Mesothelial cell of epicardium (in vitro differentiated cells): ENCODE data around the gene ACOX1. TPM values are rescaled to one million over a fixed set of nuclear protein-coding genes. Genes with fewer than 3 reads are reported as not detected.

Experiments used
- DNase-seq, 2 experiments: peaks; one replicate each; pipeline ENCODE4 v3.0.0; 2021; ENCODE audit warnings: low spot score in 2 of 2; ENCODE audit not compliant: unreplicated experiment in 2 of 2
- H3K27ac Mint-ChIP-seq: 2 replicates; pipeline ENCODE4 v1.8.0; 2021; ENCODE audit warnings: mixed read lengths
- H3K27me3 Mint-ChIP-seq: 2 replicates; pipeline ENCODE4 v1.8.0; 2021; ENCODE audit warnings: low read depth, mixed read lengths
- H3K36me3 Mint-ChIP-seq: 2 replicates; pipeline ENCODE4 v1.8.0; 2021; ENCODE audit warnings: mixed read lengths
- H3K4me1 Mint-ChIP-seq: 2 replicates; pipeline ENCODE4 v1.8.0; 2021; ENCODE audit warnings: mixed read lengths
- H3K4me3 Mint-ChIP-seq: 2 replicates; pipeline ENCODE4 v1.8.0; 2021; ENCODE audit warnings: mild to moderate bottlenecking, moderate library complexity, mixed read lengths
- H3K9me3 Mint-ChIP-seq: 2 replicates; pipeline ENCODE4 v1.8.0; 2021; ENCODE audit warnings: mixed read lengths
- total RNA-seq: library from RNA; stranded (reverse); gene quantifications from 3 replicates; pipeline ENCODE4 v1.2.1, GENCODE V29; 2021
- TF ChIP-seq, protein P1 (sequence below): fragments of 200-600 bp; sonication (generic); IDR thresholded peaks from one replicate; pipeline ENCODE4 v1.5.0; 2021; ENCODE audit warnings: antibody characterized with exemption; ENCODE audit not compliant: unreplicated experiment

Gene ACOX1
- total RNA-seq, 1 donor from 2014 or later: 57.5 TPM

DNA sequence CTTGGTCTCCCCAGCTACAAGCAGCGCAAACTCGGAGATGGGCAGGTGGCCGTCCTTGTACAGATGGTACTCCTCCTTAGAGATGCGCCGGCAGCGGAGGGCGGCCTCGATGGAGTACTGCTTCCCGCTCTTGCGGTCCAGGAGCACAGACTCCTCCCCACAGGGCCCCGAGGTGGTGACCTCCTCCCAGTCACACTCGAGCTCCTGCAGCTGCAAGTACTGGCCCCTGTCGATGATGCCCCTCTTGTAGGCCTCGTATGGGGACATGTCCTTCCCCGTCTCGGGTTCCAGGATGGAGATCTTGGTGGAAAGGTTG lies 28.8 kb upstream of the ACOX1 start:
- Mint-ChIP-seq H3K36me3 (peaks cover 11% of the 10 kb centered on the region), H3K4me3 (no peak overlapping the region), H3K9me3 (no peaks in the 10 kb centered on the region), H3K4me1 (no peaks in the 10 kb centered on the region), H3K27me3 (no peaks in the 10 kb centered on the region), H3K27ac (no peak overlapping the region)
- TF ChIP-seq, protein P1, sequence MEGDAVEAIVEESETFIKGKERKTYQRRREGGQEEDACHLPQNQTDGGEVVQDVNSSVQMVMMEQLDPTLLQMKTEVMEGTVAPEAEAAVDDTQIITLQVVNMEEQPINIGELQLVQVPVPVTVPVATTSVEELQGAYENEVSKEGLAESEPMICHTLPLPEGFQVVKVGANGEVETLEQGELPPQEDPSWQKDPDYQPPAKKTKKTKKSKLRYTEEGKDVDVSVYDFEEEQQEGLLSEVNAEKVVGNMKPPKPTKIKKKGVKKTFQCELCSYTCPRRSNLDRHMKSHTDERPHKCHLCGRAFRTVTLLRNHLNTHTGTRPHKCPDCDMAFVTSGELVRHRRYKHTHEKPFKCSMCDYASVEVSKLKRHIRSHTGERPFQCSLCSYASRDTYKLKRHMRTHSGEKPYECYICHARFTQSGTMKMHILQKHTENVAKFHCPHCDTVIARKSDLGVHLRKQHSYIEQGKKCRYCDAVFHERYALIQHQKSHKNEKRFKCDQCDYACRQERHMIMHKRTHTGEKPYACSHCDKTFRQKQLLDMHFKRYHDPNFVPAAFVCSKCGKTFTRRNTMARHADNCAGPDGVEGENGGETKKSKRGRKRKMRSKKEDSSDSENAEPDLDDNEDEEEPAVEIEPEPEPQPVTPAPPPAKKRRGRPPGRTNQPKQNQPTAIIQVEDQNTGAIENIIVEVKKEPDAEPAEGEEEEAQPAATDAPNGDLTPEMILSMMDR: no peak
- no peak for DNase-seq

DNA sequence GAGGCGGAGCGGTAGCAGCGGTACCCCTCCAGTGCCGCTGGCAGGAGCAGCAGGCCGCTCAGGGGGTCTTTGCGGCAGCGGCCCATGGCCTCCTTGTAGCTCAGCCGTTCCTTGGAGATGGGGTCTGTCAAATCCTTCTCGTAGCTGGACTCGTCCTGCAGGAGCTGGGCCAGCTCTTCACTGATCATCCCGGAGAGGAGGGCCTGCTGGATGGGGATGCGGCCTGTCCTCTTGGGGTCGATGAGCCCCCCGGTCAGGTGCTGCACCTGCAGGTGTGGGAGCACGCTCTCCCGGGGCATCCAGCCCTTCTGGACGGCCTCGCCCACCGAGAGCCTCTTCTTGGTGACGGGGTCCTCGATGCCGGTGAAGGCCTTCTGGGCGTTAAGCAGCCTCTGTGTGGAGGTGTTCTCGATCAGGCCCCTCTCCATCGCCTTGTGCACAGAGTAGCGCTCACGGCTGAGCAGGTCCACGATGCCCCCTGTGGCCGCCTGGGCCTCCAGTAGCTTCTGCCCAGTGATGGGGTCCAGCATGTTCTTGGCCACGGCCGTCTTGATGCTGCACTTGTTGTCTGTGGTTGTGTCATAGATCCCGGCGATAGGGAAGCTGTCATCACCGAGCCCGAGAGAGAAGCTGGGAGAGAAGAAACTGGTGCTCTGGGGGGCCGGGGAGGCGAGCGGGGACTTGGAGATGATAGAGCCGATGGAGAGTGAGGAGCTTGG lies 28.3 kb upstream of the ACOX1 start:
- Mint-ChIP-seq H3K4me3 (no peak overlapping the region), H3K36me3 (peaks cover 13% of the 10 kb centered on the region), H3K27ac (no peak overlapping the region), H3K4me1 (no peaks in the 10 kb centered on the region), H3K9me3 (no peaks in the 10 kb centered on the region), H3K27me3 (no peaks in the 10 kb centered on the region)
- no peak for DNase-seq
- TF ChIP-seq, protein P1: no peak

DNA sequence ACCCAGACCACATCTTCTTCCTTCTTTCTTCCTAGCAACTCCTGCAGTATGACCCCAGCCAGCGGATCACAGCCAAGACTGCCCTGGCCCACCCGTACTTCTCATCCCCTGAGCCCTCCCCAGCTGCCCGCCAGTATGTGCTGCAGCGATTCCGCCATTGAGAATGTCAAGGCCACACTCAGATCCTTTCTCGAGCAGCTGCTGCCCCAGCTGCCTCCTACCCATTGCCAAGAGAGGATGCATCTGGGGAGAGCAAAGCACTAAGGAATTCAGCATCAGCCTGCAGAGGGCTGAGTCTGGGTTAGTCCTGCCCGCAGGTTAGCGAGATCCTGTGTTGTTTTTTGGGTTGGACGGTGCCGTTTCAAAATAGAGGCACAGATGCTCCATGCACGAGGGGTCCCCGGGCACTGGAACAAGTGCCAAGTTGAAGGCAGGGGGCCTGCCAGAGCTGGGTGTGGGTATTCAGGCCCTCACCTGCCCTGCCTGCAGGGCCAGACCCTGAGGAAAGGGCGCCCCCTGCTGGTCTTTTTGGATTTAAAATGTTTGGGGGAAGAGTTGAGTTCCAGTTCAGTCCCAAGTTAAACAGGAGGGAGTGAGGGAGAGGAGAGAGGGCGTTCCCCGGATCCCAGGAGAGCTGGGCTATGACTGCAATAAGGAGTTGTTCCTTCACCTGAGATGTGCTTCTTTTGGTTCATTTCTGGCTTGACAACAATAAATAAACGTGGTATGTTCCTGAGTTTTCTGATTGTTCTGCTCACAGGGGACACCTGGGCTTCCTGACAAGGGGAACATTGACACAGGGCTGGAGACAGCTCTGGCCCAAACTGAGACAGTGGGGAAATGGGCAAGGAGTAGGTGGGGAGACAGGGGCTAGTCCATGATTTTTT lies 26.5 kb upstream of the ACOX1 start:
- DNase-seq: peak; percentile 77 to 92
- Mint-ChIP-seq H3K27me3 (no peaks in the 10 kb centered on the region), H3K9me3 (no peaks in the 10 kb centered on the region), H3K27ac (peak overlapping the region; percentile 18), H3K4me3 (no peak overlapping the region), H3K4me1 (no peaks in the 10 kb centered on the region), H3K36me3 (peaks cover 13% of the 10 kb centered on the region)
- TF ChIP-seq, protein P1: peak; percentile 88

DNA sequence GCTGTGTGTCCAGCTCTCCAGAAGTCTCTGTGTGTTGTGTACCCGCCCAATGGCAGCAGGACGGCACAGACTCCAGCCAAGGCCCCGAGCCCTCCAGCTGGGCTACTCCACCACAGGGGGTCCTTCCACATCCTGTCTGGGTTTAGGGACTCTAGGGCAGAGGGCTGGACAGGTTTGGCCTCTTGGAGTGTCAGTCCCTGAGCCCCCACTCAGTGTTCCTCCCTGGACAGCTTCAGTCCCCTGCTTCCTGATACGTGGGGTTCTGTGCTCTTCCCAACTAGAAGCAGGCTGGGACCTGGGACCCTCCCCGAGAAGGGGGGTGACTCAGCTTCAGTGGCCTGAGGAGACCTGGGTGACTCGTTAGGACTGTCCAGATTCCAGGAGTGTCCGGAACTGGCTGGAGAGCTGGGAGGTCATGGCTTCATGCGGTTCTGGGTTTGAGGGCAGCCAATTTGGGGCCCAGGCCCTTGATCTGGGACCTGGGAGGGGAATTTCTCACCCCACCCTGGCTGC lies 25.8 kb upstream of the ACOX1 start:
- Mint-ChIP-seq H3K4me3 (no peak overlapping the region), H3K9me3 (no peaks in the 10 kb centered on the region), H3K36me3 (peaks cover 13% of the 10 kb centered on the region), H3K27ac (no peak overlapping the region), H3K4me1 (no peaks in the 10 kb centered on the region), H3K27me3 (no peaks in the 10 kb centered on the region)
- TF ChIP-seq, protein P1: no peak
- DNase-seq: no peak

DNA sequence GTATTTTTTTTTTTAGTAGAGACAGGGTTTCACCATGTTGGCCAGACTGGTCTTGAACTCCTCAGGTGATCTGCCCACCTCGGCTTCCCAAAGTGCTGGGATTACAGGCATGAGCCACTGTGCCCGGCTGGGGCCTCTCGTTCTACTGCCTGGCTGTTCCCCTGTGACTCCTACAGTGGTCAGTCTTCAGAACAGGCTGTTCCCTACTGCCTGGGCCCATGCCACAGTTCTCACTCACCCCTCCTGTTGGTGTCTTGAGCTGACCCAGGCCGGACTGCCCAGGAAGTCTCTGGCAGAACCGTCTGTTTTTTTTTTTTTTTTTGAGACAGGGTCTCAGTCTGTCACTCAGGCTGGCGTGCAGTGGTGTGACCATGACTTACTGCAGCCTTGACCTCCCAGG lies 24.9 kb upstream of the ACOX1 start:
- TF ChIP-seq, protein P1: no peak
- Mint-ChIP-seq H3K4me1 (no peaks in the 10 kb centered on the region), H3K36me3 (peaks cover 13% of the 10 kb centered on the region), H3K27ac (no peak overlapping the region), H3K9me3 (no peaks in the 10 kb centered on the region), H3K4me3 (no peak overlapping the region), H3K27me3 (no peaks in the 10 kb centered on the region)
- DNase-seq: no peak
